PC-9 (cell line): ENCODE measurements around the gene NOS1. TPM values are rescaled to one million over a fixed set of nuclear protein-coding genes. Genes with fewer than 3 reads are reported as not detected.

Experiments used
- BruUV-seq: library from RNA; stranded (reverse); fragments of 400-500 nt; replicated peaks from 2 replicates; lab custom pipeline; 2021; lab: Mats Ljungman, UMichigan
- CTCF ChIA-PET: fragments of 300-600 bp; sonication (Branson Sonifier 250); formaldehyde crosslinking; loops from one replicate; lab custom pipeline; 2022; ENCODE audit warnings: antibody characterized with exemption; lab: Charles Lee
- POLR2A ChIA-PET: fragments of 300-600 bp; sonication (Branson Sonifier 250); formaldehyde crosslinking; loops from one replicate; lab custom pipeline; 2022; ENCODE audit warnings: antibody characterized with exemption; ENCODE audit not compliant: unreplicated experiment; lab: Charles Lee
- DNase-seq, 2 experiments: peaks; one replicate each; pipeline versions ENCODE4 v3.0.0 to v3.0.0-alpha.2; 2015 to 2022; ENCODE audit warnings: mixed read lengths in 1 of 2
- H2AFZ ChIP-seq: fragments of 200-600 bp; sonication (generic); 2 replicates; pipeline ENCODE4 v1.8.1; 2017; ENCODE audit warnings: antibody characterized with exemption
- H3F3A ChIP-seq: fragments of 200-600 bp; sonication (generic); 2 replicates; pipeline ENCODE4 v1.8.1; 2017; ENCODE audit warnings: antibody characterized with exemption, mild to moderate bottlenecking, low read depth; ENCODE audit not compliant: insufficient read depth
- H3K27ac ChIP-seq: fragments of 200-600 bp; sonication (generic); 2 replicates; pipeline ENCODE4 v1.6.1; 2016; ENCODE audit warnings: mixed run types
- H3K27me3 ChIP-seq: fragments of 200-600 bp; sonication (generic); 2 replicates; pipeline ENCODE4 v1.6.1; 2016; ENCODE audit warnings: low read depth, mixed run types; ENCODE audit not compliant: insufficient read depth
- H3K36me3 ChIP-seq: fragments of 200-600 bp; sonication (generic); 2 replicates; pipeline ENCODE4 v1.6.1; 2016; ENCODE audit warnings: low read depth, mixed run types
- H3K4me1 ChIP-seq: fragments of 200-600 bp; sonication (generic); replicated peaks from 2 replicates; pipeline ENCODE4 v1.6.1; 2016; ENCODE audit warnings: mixed run types; ENCODE audit not compliant: insufficient read depth
- H3K4me2 ChIP-seq: fragments of 200-600 bp; sonication (generic); 2 replicates; pipeline ENCODE4 v1.6.1; 2017; ENCODE audit warnings: mixed run types
- H3K4me3 ChIP-seq: fragments of 200-600 bp; sonication (generic); 2 replicates; pipeline ENCODE4 v1.6.1; 2016; ENCODE audit warnings: mixed run types
- H3K79me2 ChIP-seq: fragments of 200-600 bp; sonication (generic); 2 replicates; pipeline ENCODE4 v1.6.1; 2017; ENCODE audit warnings: low read depth, mixed run types
- H3K9me2 ChIP-seq: fragments of 200-600 bp; sonication (generic); 2 replicates; pipeline ENCODE4 v1.8.1; 2017; ENCODE audit warnings: mild to moderate bottlenecking; ENCODE audit not compliant: insufficient read depth
- H3K9me3 ChIP-seq: fragments of 200-600 bp; sonication (generic); 2 replicates; pipeline ENCODE4 v1.8.1; 2016; ENCODE audit warnings: low read depth; ENCODE audit not compliant: insufficient read depth
- H4K20me1 ChIP-seq: fragments of 200-600 bp; sonication (generic); 2 replicates; pipeline ENCODE4 v1.8.1; 2017; ENCODE audit not compliant: insufficient read depth
- CTCF ChIP-seq: fragments of 200-600 bp; sonication (generic); conservative IDR thresholded peaks from 2 replicates; pipeline ENCODE4 v1.6.1; 2017; ENCODE audit warnings: mixed run types, antibody characterized with exemption, mild to moderate bottlenecking, moderate library complexity
- EZH2 ChIP-seq: fragments of 200-600 bp; sonication (generic); IDR thresholded peaks from 2 replicates; pipeline ENCODE4 v1.8.0; 2017; ENCODE audit warnings: antibody characterized with exemption, low read depth
- intact Hi-C: fragments of 100-400 bp; cut with micrococcal nuclease; formaldehyde crosslinking; loops from one replicate; pipeline ENCODE4 v1.10.0; 2022; ENCODE audit not compliant: unreplicated experiment
- total RNA-seq: library from RNA; stranded (reverse); gene quantifications from 2 replicates; pipeline ENCODE4 v1.2.3, GENCODE V29; 2021

Gene NOS1
- total RNA-seq, 1 experiment from 2014 or later: not detected

- peaks cover 84% of the 10 kb centered on the region for H3K27me3 ChIP-seq
- no peaks in the 10 kb centered on the region for H3K36me3 ChIP-seq
- no peak for DNase-seq
- ChIA-PET CTCF (no interaction called here), POLR2A (no interaction called here)
- H3K9me3 ChIP-seq: no peaks in the 10 kb centered on the region
- H3K4me2 ChIP-seq: no peak overlapping the region
- H3K9me2 ChIP-seq: no peaks in the 10 kb centered on the region
- TF ChIP-seq EZH2 (no peak), CTCF (no peak)
- H4K20me1 ChIP-seq: no peaks in the 10 kb centered on the region
- H3K4me1 ChIP-seq: no peaks in the 10 kb centered on the region
- no peak overlapping the region for H2AFZ ChIP-seq
- intact Hi-C loops: loop anchor here (10.0 kb wide), 1 partner anchor 651 kb away; no protein-coding TSS in a partner anchor
- H3K79me2 ChIP-seq: no peaks in the 10 kb centered on the region
- H3K27ac ChIP-seq: no peak overlapping the region
- no peak overlapping the region for H3K4me3 ChIP-seq
- BruUV-seq: no TSS peak
- H3F3A ChIP-seq: no peaks in the 10 kb centered on the region
These were observed 5.4 kb downstream of the NOS1 start for GRCh38 chr12:117356048-117356447.

- H3K4me1 ChIP-seq: no peaks in the 10 kb centered on the region
- DNase-seq: no peak
- POLR2A ChIA-PET: no interaction called here
- H3F3A ChIP-seq: no peaks in the 10 kb centered on the region
- no peak overlapping the region for H2AFZ ChIP-seq
- intact Hi-C loops: loop anchor here (10.0 kb wide), 1 partner anchor 648 kb away; no protein-coding TSS in a partner anchor
- H3K36me3 ChIP-seq: no peaks in the 10 kb centered on the region
- no peaks in the 10 kb centered on the region for H3K79me2 ChIP-seq
- H3K4me2 ChIP-seq: no peak overlapping the region
- CTCF ChIA-PET: no interaction called here
- no peaks in the 10 kb centered on the region for H3K9me2 ChIP-seq
- H3K27me3 ChIP-seq: peaks cover 86% of the 10 kb centered on the region
- BruUV-seq: no TSS peak
- H3K27ac ChIP-seq: no peak overlapping the region
- no peaks in the 10 kb centered on the region for H4K20me1 ChIP-seq
- H3K4me3 ChIP-seq: no peak overlapping the region
- no peaks in the 10 kb centered on the region for H3K9me3 ChIP-seq
- no peak for TF ChIP-seq EZH2
- no peak for TF ChIP-seq CTCF
These were observed 8.5 kb downstream of the NOS1 start for GRCh38 chr12:117352883-117353282.

- Histone ChIP-seq H3K36me3 (no peaks in the 10 kb centered on the region), H3K27ac (no peak overlapping the region), H2AFZ (no peak overlapping the region), H3K4me3 (no peak overlapping the region), H3K4me1 (no peaks in the 10 kb centered on the region), H4K20me1 (no peaks in the 10 kb centered on the region), H3F3A (no peaks in the 10 kb centered on the region), H3K9me2 (no peaks in the 10 kb centered on the region), H3K4me2 (no peak overlapping the region), H3K79me2 (no peaks in the 10 kb centered on the region), H3K9me3 (no peaks in the 10 kb centered on the region), H3K27me3 (peaks cover 79% of the 10 kb centered on the region)
- no peak for DNase-seq
- ChIA-PET POLR2A (no interaction called here), CTCF (no interaction called here)
- intact Hi-C loops: loop anchor here (10.0 kb wide), 1 partner anchor 647 kb away; no protein-coding TSS in a partner anchor
- no peak for TF ChIP-seq CTCF
- TF ChIP-seq EZH2: no peak
- BruUV-seq: no TSS peak
These were observed 9.2 kb downstream of the NOS1 start for GRCh38 chr12:117352206-117352605.
